Measurements from ENCODE around the gene GOLGA1.

DNA sequence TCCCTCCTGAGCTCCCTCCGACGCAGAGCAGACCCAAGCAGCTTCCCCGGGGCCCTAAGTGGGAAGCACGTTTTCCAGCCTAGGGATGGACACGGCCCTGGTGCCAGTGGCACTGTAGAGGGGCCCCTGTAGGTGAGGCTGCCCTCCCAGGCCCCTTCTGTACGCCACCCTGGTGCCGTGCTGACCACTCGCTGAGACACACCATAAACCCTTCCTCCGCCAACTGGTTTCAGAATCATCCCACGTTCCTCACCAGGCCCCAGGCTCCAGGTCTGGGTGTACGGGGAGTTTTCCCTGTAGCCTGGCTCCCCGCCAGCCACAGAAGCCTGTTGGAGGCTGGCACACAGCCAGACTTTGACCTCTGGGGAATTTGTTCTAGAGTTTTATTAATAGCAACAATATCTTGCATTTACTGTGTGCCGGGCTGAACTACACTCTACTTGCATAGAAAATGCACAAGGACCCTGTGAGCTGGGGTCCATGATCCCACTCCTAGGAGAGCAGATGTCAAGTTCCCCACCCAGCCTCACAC, 105.8 kb downstream of the GOLGA1 start:
- TF ChIP-seq POLR2A (IDR thresholded peaks at IDR 0.05): no peak
- TF ChIP-seq EP300 (IDR thresholded peaks at IDR 0.05): no peak
- TF ChIP-seq POLR2AphosphoS5 (IDR thresholded peaks at IDR 0.05): no peak

All from upper lobe of left lung (tissue), 4 donors.